GM23248 (cell line): ENCODE data around the gene CDS2. TPM values are rescaled to one million over a fixed set of nuclear protein-coding genes. Genes with fewer than 3 reads are reported as not detected.

ENCODE experiments used
- DNase-seq: peaks from one replicate; pipeline ENCODE4 v3.0.0-alpha.2; 2015
- H2AFZ ChIP-seq: fragments of 200-600 bp; sonication (generic); 2 replicates; pipeline ENCODE4 v1.6.1; 2016; ENCODE audit warnings: antibody characterized with exemption
- H3F3A ChIP-seq: fragments of 200-600 bp; sonication (generic); 2 replicates; pipeline ENCODE4 v1.6.1; 2016; ENCODE audit warnings: mild to moderate bottlenecking, antibody characterized with exemption, mixed run types; ENCODE audit not compliant: insufficient read depth
- H3K27ac ChIP-seq: fragments of 200-600 bp; sonication (generic); 2 replicates; pipeline ENCODE4 v1.5.1; 2016; ENCODE audit warnings: mild to moderate bottlenecking
- H3K27me3 ChIP-seq: fragments of 200-600 bp; sonication (generic); replicated peaks from 2 replicates; pipeline ENCODE4 v1.6.1; 2016; ENCODE audit warnings: mild to moderate bottlenecking; ENCODE audit not compliant: insufficient read depth
- H3K36me3 ChIP-seq: fragments of 200-600 bp; sonication (generic); 2 replicates; pipeline ENCODE4 v1.6.1; 2016; ENCODE audit warnings: low read depth, mild to moderate bottlenecking
- H3K4me1 ChIP-seq: fragments of 200-600 bp; sonication (generic); 2 replicates; pipeline ENCODE4 v1.6.1; 2016; ENCODE audit warnings: mild to moderate bottlenecking; ENCODE audit not compliant: insufficient read depth
- H3K4me2 ChIP-seq: fragments of 200-600 bp; sonication (generic); one replicate; pipeline ENCODE4 v1.6.1; 2016; ENCODE audit warnings: mild to moderate bottlenecking; ENCODE audit not compliant: unreplicated experiment
- H3K4me3 ChIP-seq: fragments of 200-600 bp; sonication (generic); 2 replicates; pipeline ENCODE4 v1.5.1; 2016; ENCODE audit warnings: mild to moderate bottlenecking
- H3K79me2 ChIP-seq: fragments of 200-600 bp; sonication (generic); 2 replicates; pipeline ENCODE4 v1.6.1; 2016; ENCODE audit warnings: mild to moderate bottlenecking; ENCODE audit not compliant: insufficient read depth
- H3K9ac ChIP-seq: fragments of 200-600 bp; sonication (generic); 2 replicates; pipeline ENCODE4 v1.6.1; 2016; ENCODE audit warnings: mild to moderate bottlenecking
- H3K9me2 ChIP-seq: fragments of 200-600 bp; sonication (generic); 2 replicates; pipeline ENCODE4 v1.6.1; 2016; ENCODE audit warnings: mixed run types, mild to moderate bottlenecking, moderate library complexity; ENCODE audit not compliant: insufficient read depth
- H3K9me3 ChIP-seq: fragments of 200-600 bp; sonication (generic); one replicate; pipeline ENCODE4 v1.6.1; 2017; ENCODE audit warnings: low read depth
- H4K20me1 ChIP-seq: fragments of 200-600 bp; sonication (generic); 2 replicates; pipeline ENCODE4 v1.6.0; 2016; ENCODE audit not compliant: insufficient read depth
- EZH2 ChIP-seq: fragments of 200-600 bp; sonication (generic); IDR thresholded peaks from 2 replicates; pipeline ENCODE4 v1.6.1; 2018; ENCODE audit warnings: antibody characterized with exemption, mild to moderate bottlenecking; ENCODE audit not compliant: insufficient read depth, poor library complexity, severe bottlenecking
- EZH2phosphoT487 ChIP-seq: fragments of 200-600 bp; sonication (generic); IDR thresholded peaks from 2 replicates; pipeline ENCODE4 v1.6.1; 2018; ENCODE audit warnings: antibody characterized with exemption, moderate library complexity, mild to moderate bottlenecking, low read depth; ENCODE audit not compliant: insufficient read depth
- WGBS, 2 experiments: methylation state at CpG; one replicate each; pipeline ENCODE4 v1.1.6; 2015 to 2017; ENCODE audit warnings: low lambda C conversion rate in 2 of 2, low coverage in 1 of 2; ENCODE audit errors: missing lambda C conversion rate in 2 of 2; 5-methylcytosine and 5-hydroxymethylcytosine counted together
- in situ Hi-C: fragments of 300-500 bp; cut with MboI; formaldehyde crosslinking; loops from 2 replicates; pipeline ENCODE4 v1.15.0; 2020
- polyA plus RNA-seq: library from polyadenylated mRNA; unstranded; fragments of >200 nt; fragmentation: Nextera tagmentation; extraction: Ambion mirVana; gene quantifications from 2 replicates; pipeline ENCODE4 v1.2.1, GENCODE V29; 2016
- total RNA-seq: library from RNA; depleted of rRNA; stranded (reverse); fragments of >200 nt; shearing (Covaris generic); gene quantifications from 2 replicates; pipeline ENCODE4 v1.2.3, GENCODE V29; 2014

The CDS2 gene
- total and polyA plus RNA-seq, 2 experiments from 2014 or later = 29.4 to 31.6 TPM

DNA sequence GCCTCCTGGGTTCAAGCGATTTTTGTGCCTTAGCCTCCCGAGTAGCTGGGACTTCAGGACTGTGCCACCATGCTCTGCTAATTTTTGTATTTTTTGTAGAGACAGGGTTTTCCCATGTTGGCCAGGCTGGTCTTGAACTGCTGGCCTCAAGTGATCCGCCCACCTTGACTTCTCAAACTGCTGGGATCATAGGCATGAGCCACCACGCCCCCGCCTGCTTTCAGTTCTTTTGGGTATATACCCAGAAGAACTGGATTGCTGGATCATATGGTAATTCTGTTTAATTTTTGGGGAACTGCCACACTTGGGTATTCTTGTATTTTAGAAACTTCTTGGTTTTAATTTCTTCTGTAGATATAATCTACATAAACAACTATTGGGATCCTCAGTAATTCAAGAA lies 17.0 kb downstream of the CDS2 start:
- no peak for DNase-seq
- Histone ChIP-seq H3K9me2 (no peaks in the 10 kb centered on the region), H3K4me1 (no peaks in the 10 kb centered on the region), H3K4me3 (no peak overlapping the region), H3K79me2 (peaks cover 82% of the 10 kb centered on the region), H4K20me1 (peaks cover 12% of the 10 kb centered on the region; the same call in 1 of the 2 replicates), H3K9ac (no peak overlapping the region), H3F3A (no peaks in the 10 kb centered on the region), H3K4me2 (no peak overlapping the region), H2AFZ (no peak overlapping the region), H3K27me3 (no peaks in the 10 kb centered on the region), H3K9me3 (no peaks in the 10 kb centered on the region), H3K36me3 (no peaks in the 10 kb centered on the region), H3K27ac (no peak overlapping the region)
- in situ Hi-C loops = no loop called here
- 98 to 99% methylated on average over 5 of the region's 5 CpGs for WGBS, 2 experiments
- no peak for TF ChIP-seq EZH2phosphoT487
- TF ChIP-seq EZH2 = no peak

- peaks cover 3% of the 10 kb centered on the region; the same call in 1 of the 2 replicates for H4K20me1 ChIP-seq
- DNase-seq = no peak
- H3K9ac ChIP-seq = no peak overlapping the region
- TF ChIP-seq EZH2phosphoT487 (no peak), EZH2 (no peak)
- no peaks in the 10 kb centered on the region for H3F3A ChIP-seq
- 90 to 91% methylated on average over 5 of the region's 5 CpGs for WGBS, 2 experiments
- H3K4me1 ChIP-seq = no peaks in the 10 kb centered on the region; the same call in 1 of the 2 replicates
- H3K4me3 ChIP-seq = no peak overlapping the region
- H3K9me2 ChIP-seq = no peaks in the 10 kb centered on the region
- H3K27me3 ChIP-seq = no peaks in the 10 kb centered on the region
- no peaks in the 10 kb centered on the region for H3K36me3 ChIP-seq
- no peak overlapping the region for H3K4me2 ChIP-seq
- H3K9me3 ChIP-seq = no peaks in the 10 kb centered on the region
- in situ Hi-C loops = no loop called here
- no peak overlapping the region for H3K27ac ChIP-seq
- peaks cover 82% of the 10 kb centered on the region for H3K79me2 ChIP-seq
- H2AFZ ChIP-seq = no peak overlapping the region
Observed at GRCh38 chr20:5145365-5146098, 18.7 kb downstream of the CDS2 start.

DNA sequence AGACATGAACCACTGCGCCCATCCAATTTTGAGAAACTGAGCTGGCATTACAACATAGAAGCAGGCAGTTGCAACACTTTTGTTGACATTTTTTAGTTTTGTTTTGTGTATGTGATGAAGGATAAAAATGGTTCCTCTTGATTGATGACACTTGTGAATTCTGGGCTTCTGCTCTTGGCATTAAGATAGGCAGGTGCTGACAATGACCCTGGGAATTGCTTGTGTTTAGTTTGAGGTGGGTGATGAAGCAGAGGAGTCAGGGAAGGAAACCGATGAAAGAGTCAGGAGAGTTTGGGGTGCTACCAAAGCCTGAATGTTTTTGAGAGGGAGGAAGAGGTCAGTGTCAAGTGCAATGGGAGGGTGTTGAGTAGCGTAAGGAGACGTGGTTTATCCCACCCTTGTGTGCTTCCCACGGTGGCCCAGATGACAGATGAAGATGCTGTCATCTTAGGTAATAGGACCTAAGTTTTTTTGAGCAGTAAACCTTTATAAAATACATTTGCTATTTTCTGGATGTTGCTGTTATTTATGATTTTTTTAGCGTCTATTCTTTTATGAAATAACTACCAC lies 19.4 kb downstream of the CDS2 start:
- H4K20me1 ChIP-seq = 0 out of 2 replicates have a peak, but pooled peaks cover 3% of the 10 kb centered on the region
- peaks cover 82% of the 10 kb centered on the region for H3K79me2 ChIP-seq
- H3K4me2 ChIP-seq = no peak overlapping the region
- no peaks in the 10 kb centered on the region for H3K27me3 ChIP-seq
- H3K27ac ChIP-seq = no peak overlapping the region
- no peak for DNase-seq
- H3K4me1 ChIP-seq = no peaks in the 10 kb centered on the region; the same call in 1 of the 2 replicates
- TF ChIP-seq EZH2 (no peak), EZH2phosphoT487 (no peak)
- 97 to 98% methylated on average over 6 of the region's 6 CpGs for WGBS, 2 experiments
- no peaks in the 10 kb centered on the region for H3K9me2 ChIP-seq
- H3K9me3 ChIP-seq = no peaks in the 10 kb centered on the region
- H3K36me3 ChIP-seq = no peaks in the 10 kb centered on the region
- no peaks in the 10 kb centered on the region for H3F3A ChIP-seq
- H3K4me3 ChIP-seq = no peak overlapping the region
- no peak overlapping the region for H3K9ac ChIP-seq
- no peak overlapping the region for H2AFZ ChIP-seq
- in situ Hi-C loops = no loop called here

- no peak for TF ChIP-seq EZH2phosphoT487
- no peak for TF ChIP-seq EZH2
- no peak for DNase-seq
Observed at GRCh38 chr20:5146871-5147592, 20.2 kb downstream of the CDS2 start.

More at GRCh38 chr20:5146871-5147592, 20.2 kb downstream of the CDS2 start:
- Histone ChIP-seq H3K4me2 (no peak overlapping the region), H3K9me2 (no peaks in the 10 kb centered on the region), H3K4me1 (no peaks in the 10 kb centered on the region; the same call in 1 of the 2 replicates), H3F3A (no peaks in the 10 kb centered on the region), H2AFZ (no peak overlapping the region), H3K27me3 (no peaks in the 10 kb centered on the region), H3K36me3 (no peaks in the 10 kb centered on the region), H3K9me3 (no peaks in the 10 kb centered on the region), H3K4me3 (no peak overlapping the region), H3K27ac (no peak overlapping the region), H3K79me2 (peaks cover 80% of the 10 kb centered on the region), H3K9ac (no peak overlapping the region), H4K20me1 (0 out of 2 replicates have a peak, but pooled peaks cover 3% of the 10 kb centered on the region)
- in situ Hi-C loops = no loop called here
- 60 to 65% methylated on average over 2 of the region's 2 CpGs for WGBS, 2 experiments
